CD14-positive monocyte (primary cell): Measurements from ENCODE around the gene AGAP1. TPM values are rescaled to one million over a fixed set of nuclear protein-coding genes. Genes with fewer than 3 reads are reported as not detected.
A peak's percentile ranks its signal among the peaks of the same experiment; 100 is the strongest.

Experiments
- DNase-seq, 3 donors: peaks; one replicate each; pipeline ENCODE4 v3.0.0-alpha.2; 2011 to 2022
- H2AFZ ChIP-seq: 2 replicates; pipeline ENCODE4 v1.6.0; 2012; ENCODE audit warnings: mild to moderate bottlenecking, low read depth, low read length, inconsistent platforms; ENCODE audit not compliant: insufficient read depth, poor library complexity, severe bottlenecking
- H3K27ac ChIP-seq, 2 donors: 1 replicate in 1 of 2; 2 replicates in 1 of 2; pipeline ENCODE4 v1.5.1; 2012 to 2013; ENCODE audit warnings: low read length in 2 of 2, control low read depth in 1 of 2, inconsistent platforms in 1 of 2, low read depth in 1 of 2, mild to moderate bottlenecking in 1 of 2
- H3K27me3 ChIP-seq, 2 donors: one replicate each; pipeline versions ENCODE4 v1.6.0 to v1.6.1; 2011 to 2013; ENCODE audit warnings: low read length in 2 of 2; ENCODE audit not compliant: control insufficient read depth in 2 of 2, insufficient read depth in 2 of 2
- H3K36me3 ChIP-seq, 2 donors: replicated peaks in 1 of 2; 1 replicate in 1 of 2; 2 replicates in 1 of 2; pipeline versions ENCODE4 v1.5.1 to v1.6.1; 2012 to 2013; ENCODE audit warnings: low read length in 2 of 2, control low read depth in 1 of 2, inconsistent platforms in 1 of 2, mild to moderate bottlenecking in 1 of 2; ENCODE audit not compliant: insufficient read depth in 2 of 2, control insufficient read depth in 1 of 2
- H3K4me1 ChIP-seq, 2 donors: 1 replicate in 1 of 2; 2 replicates in 1 of 2; pipeline versions ENCODE4 v1.5.1 to v1.6.1; 2012 to 2013; ENCODE audit warnings: low read length in 2 of 2, control low read depth in 1 of 2, inconsistent platforms in 1 of 2, mild to moderate bottlenecking in 1 of 2, moderate library complexity in 1 of 2; ENCODE audit not compliant: insufficient read depth in 2 of 2, control insufficient read depth in 1 of 2
- H3K4me2 ChIP-seq: replicated peaks from 2 replicates; pipeline ENCODE3; 2012; ENCODE audit warnings: low read length, moderate library complexity, mild to moderate bottlenecking; ENCODE audit not compliant: poor library complexity, severe bottlenecking; ENCODE audit errors: extremely low read depth
- H3K4me3 ChIP-seq, 3 experiments: fragments of 200-600 bp in 1 of 3; sonication (generic) in 1 of 3; replicated peaks in 1 of 3; 1 replicate in 2 of 3; 2 replicates in 1 of 3; pipeline ENCODE4 v1.5.1; 2011 to 2013; ENCODE audit warnings: low read length in 3 of 3, mild to moderate bottlenecking in 3 of 3, control low read depth in 2 of 3, low read depth in 2 of 3, inconsistent platforms in 1 of 3, moderate library complexity in 1 of 3
- H3K79me2 ChIP-seq: 2 replicates; pipeline ENCODE4 v1.6.0; 2012; ENCODE audit warnings: mild to moderate bottlenecking, control low read depth, inconsistent platforms, low read length, moderate library complexity; ENCODE audit not compliant: insufficient read depth
- H3K9ac ChIP-seq: 2 replicates; pipeline ENCODE4 v1.6.0; 2017; ENCODE audit warnings: low read length, mild to moderate bottlenecking; ENCODE audit not compliant: insufficient read depth, poor library complexity, severe bottlenecking
- H3K9me3 ChIP-seq, 2 donors: replicated peaks in 1 of 2; 1 replicate in 1 of 2; 2 replicates in 1 of 2; pipeline versions ENCODE4 v1.5.1 to v1.6.1; 2012 to 2013; ENCODE audit warnings: low read length in 2 of 2, control low read depth in 1 of 2; ENCODE audit not compliant: control insufficient read depth in 1 of 2, insufficient read depth in 1 of 2
- H4K20me1 ChIP-seq: 2 replicates; pipeline ENCODE4 v1.6.0; 2012; ENCODE audit warnings: mild to moderate bottlenecking, low read length, control low read depth, moderate library complexity; ENCODE audit not compliant: insufficient read depth
- H3K27ac Mint-ChIP-seq, 7 donors: one replicate each; pipeline ENCODE4 v1.8.0; 2020; ENCODE audit warnings: mild to moderate bottlenecking in 7 of 7, mixed read lengths in 7 of 7, moderate library complexity in 6 of 7, inconsistent platforms in 2 of 7
- H3K27me3 Mint-ChIP-seq, 3 donors: one replicate each; pipeline ENCODE4 v1.8.0; 2021 to 2022; ENCODE audit warnings: low read depth in 3 of 3, mild to moderate bottlenecking in 3 of 3, mixed read lengths in 3 of 3, moderate library complexity in 3 of 3, inconsistent platforms in 1 of 3
- H3K36me3 Mint-ChIP-seq, 2 donors: one replicate each; pipeline ENCODE4 v1.8.0; 2020; ENCODE audit warnings: mixed read lengths in 2 of 2, inconsistent platforms in 1 of 2, mild to moderate bottlenecking in 1 of 2
- H3K4me1 Mint-ChIP-seq: one replicate; pipeline ENCODE4 v1.8.0; 2020; ENCODE audit warnings: mild to moderate bottlenecking, mixed read lengths
- H3K4me3 Mint-ChIP-seq, 2 donors: one replicate each; pipeline ENCODE4 v1.8.0; 2020; ENCODE audit warnings: mild to moderate bottlenecking in 2 of 2, mixed read lengths in 2 of 2, moderate library complexity in 1 of 2
- H3K9me3 Mint-ChIP-seq, 7 donors: one replicate each; pipeline ENCODE4 v1.8.0; 2020 to 2022; ENCODE audit warnings: mixed read lengths in 7 of 7, mild to moderate bottlenecking in 6 of 7, moderate library complexity in 6 of 7, inconsistent platforms in 2 of 7
- CTCF ChIP-seq: fragments of 200-600 bp; IDR thresholded peaks from one replicate; pipeline ENCODE4 v1.8.0; 2022; ENCODE audit warnings: antibody characterized with exemption, mild to moderate bottlenecking
- WGBS: methylation state at CpG from one replicate; pipeline ENCODE4 v1.1.5; 2013; ENCODE audit warnings: missing lambda C conversion rate; ENCODE audit not compliant: insufficient coverage; 5-methylcytosine and 5-hydroxymethylcytosine counted together
- intact Hi-C, 2 donors: fragments of 100-400 bp; cut with micrococcal nuclease; formaldehyde crosslinking; loops; one replicate each; pipeline versions ENCODE4 v1.15.0 to v1.15.1; 2023
- polyA plus RNA-seq, 3 donors: library from polyadenylated mRNA; depleted of rRNA in 1 of 3; unstranded in 2 of 3; stranded (reverse) in 1 of 3; fragments of 300-500 nt in 2 of 3; fragments of >200 nt in 1 of 3; fragmentation: Illumina TruSeq in 2 of 3; gene quantifications; 1 replicate in 2 of 3; 2 replicates in 1 of 3; pipeline ENCODE4 v1.2.3, GENCODE V29; 2012 to 2021

The AGAP1 gene
- polyA plus RNA-seq, 3 donors: 0.12 TPM; not detected in 2

GRCh38 chr2:235614176-235614860 is 120.5 kb downstream of the AGAP1 start:
- no peak overlapping the region for H3K4me3 Mint-ChIP-seq
- Histone ChIP-seq H4K20me1 (no peaks in the 10 kb centered on the region), H3K4me1 (peaks cover 8 to 11% of the 10 kb centered on the region in 2 donors), H3K27me3 (no peaks in the 10 kb centered on the region), H3K9me3 (no peaks in the 10 kb centered on the region), H3K4me2 (no peak overlapping the region), H3K27ac (no peak overlapping the region), H2AFZ (no peak overlapping the region), H3K36me3 (no peaks in the 10 kb centered on the region), H3K4me3 (no peak overlapping the region), H3K9ac (no peak overlapping the region), H3K79me2 (no peaks in the 10 kb centered on the region)
- DNase-seq: peak in 1 of 3 donors; percentile 0
- intact Hi-C loops: no loop called here
- H3K9me3 Mint-ChIP-seq: peaks cover 0 to 2% (median 0%) of the 10 kb centered on the region in 7 donors
- WGBS: 86% methylated on average over 8 of the region's 14 CpGs
- TF ChIP-seq CTCF: no peak
- H3K27me3 Mint-ChIP-seq: peaks cover 0 to 8% (median 3%) of the 10 kb centered on the region in 3 donors
- peak overlapping the region in 2 of 7 donors; percentile 6 to 55 for H3K27ac Mint-ChIP-seq
- H3K4me1 Mint-ChIP-seq: peaks cover 15% of the 10 kb centered on the region
- no peaks in the 10 kb centered on the region for H3K36me3 Mint-ChIP-seq

GRCh38 chr2:235614900-235615712 is 121.3 kb downstream of the AGAP1 start:
- H3K27ac ChIP-seq: no peak overlapping the region
- no peaks in the 10 kb centered on the region for H3K36me3 Mint-ChIP-seq
- no peak overlapping the region for H3K4me3 Mint-ChIP-seq
- WGBS: 96% methylated on average over 4 of the region's 11 CpGs
- no peak overlapping the region for H3K9ac ChIP-seq
- peaks cover 8 to 11% of the 10 kb centered on the region in 2 donors for H3K4me1 ChIP-seq
- TF ChIP-seq CTCF: no peak
- no peaks in the 10 kb centered on the region for H3K79me2 ChIP-seq
- no peaks in the 10 kb centered on the region for H3K36me3 ChIP-seq
- intact Hi-C loops: no loop called here
- H3K4me2 ChIP-seq: no peak overlapping the region
- H3K27me3 ChIP-seq: no peaks in the 10 kb centered on the region
- peaks cover 15% of the 10 kb centered on the region for H3K4me1 Mint-ChIP-seq
- H3K4me3 ChIP-seq: no peak overlapping the region
- peak overlapping the region in 1 of 7 donors; percentile 25 for H3K27ac Mint-ChIP-seq
- no peaks in the 10 kb centered on the region for H3K9me3 ChIP-seq
- H3K9me3 Mint-ChIP-seq: peaks cover 0 to 2% (median 0%) of the 10 kb centered on the region in 7 donors
- peaks cover 0 to 8% (median 3%) of the 10 kb centered on the region in 3 donors for H3K27me3 Mint-ChIP-seq
- no peak for DNase-seq
- no peaks in the 10 kb centered on the region for H4K20me1 ChIP-seq
- no peak overlapping the region for H2AFZ ChIP-seq
